HG03139 (cell line): ENCODE measurements around the gene SLMAP.

Experiments used
- ATAC-seq: cut with Tn5 transposase; IDR thresholded peaks from one replicate; pipeline ENCODE4 v1.9.1; 2021; ENCODE audit not compliant: unreplicated experiment

Gene SLMAP

DNA sequence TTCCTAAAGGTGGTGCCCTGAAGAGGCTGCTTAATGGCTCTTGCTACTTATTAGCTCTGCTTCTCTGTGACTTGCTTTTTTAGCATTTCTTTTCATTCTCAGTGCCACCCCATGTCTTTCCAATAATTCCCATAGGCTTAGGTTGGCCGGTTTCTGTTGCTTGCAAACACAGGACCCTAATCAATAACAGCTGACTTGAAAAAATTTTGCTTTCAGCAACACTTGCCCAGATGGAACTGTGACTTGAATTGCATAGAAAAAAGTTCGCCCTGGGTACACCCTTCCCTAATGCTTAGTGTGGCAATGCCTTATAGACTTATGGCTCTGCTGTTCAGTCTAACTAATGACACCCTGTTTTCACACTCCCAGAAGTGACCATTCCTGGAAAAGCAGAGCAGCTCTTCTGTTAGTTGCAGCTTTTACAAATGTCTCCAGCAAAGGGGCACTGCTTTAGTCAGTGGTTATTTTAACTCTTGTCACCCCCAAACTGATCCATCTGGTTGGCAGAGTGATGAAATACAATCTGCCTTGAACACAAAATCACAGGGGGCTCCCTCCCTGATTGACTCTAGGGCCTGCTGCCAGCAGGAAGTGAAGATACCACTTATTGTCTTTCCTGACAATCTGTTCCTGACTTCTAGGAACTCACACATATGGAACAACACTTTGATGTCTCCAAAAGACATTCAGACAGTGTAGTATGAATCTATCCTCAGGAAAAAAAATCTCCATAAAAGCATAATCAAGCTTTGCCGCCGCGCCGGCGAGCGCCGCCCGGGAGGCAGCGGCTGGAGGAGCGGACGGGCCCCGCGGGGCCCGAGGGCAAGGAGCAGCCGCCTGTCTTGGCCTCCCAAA lies 9.7 kb upstream of the SLMAP start:
- no peak for ATAC-seq

DNA sequence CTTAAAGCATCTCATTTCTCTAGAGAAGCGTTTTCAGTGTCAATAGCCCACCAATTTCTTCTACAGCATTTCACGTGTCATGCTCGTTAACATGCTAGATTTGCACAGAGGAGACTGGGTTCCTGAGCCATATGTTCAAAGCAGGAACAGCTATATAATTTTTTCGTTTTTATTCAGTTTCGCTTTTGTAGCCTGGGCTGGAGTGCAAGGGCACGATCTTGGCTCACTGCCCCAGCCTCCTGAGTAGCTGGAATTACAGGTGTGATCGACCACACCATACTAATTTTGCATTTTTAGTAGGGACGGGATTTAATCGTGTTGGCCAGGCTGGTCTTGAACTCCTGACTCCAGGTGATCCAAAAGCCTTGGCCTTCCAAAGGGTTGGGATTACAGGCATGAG lies 6.6 kb upstream of the SLMAP start:
- no peak for ATAC-seq

GRCh38 chr3:57752307-57752706 lies 3.8 kb upstream of the SLMAP start:
- ATAC-seq, result no peak

DNA sequence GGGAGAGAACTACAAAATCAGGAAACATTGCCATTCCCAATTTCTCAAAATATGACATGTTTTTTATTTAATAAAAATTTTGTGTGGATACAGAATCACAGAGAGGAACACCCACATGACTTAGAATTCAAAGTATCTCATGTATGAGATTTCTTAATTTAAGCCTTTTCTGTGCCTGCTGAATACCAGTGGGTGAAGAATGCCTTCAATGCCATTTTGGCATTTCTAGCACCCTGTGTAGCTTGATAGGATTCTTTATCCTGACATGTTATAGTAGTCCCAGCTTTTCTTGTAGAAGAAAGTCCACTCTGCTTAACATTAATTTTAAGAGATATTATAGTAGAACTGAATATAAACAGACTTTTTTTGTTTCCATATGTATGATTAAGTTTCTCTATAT lies 3.1 kb upstream of the SLMAP start:
- no peak for ATAC-seq

DNA sequence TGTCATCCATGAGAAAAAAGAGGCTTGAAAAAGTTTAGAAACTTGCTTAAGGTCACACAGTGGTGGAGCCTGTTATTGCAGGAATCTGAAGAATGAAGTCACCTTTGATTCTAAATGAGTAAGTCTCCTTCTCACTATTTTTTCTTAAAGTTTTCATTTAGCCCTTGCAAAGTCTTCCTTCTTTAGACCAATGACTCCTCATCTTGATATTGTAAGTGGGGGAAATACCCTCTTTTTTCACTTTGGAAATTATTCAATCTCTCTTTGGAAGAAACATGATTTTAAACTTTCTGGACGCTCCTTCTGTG lies 787 bp upstream of the SLMAP start:
- ATAC-seq, result no peak

DNA sequence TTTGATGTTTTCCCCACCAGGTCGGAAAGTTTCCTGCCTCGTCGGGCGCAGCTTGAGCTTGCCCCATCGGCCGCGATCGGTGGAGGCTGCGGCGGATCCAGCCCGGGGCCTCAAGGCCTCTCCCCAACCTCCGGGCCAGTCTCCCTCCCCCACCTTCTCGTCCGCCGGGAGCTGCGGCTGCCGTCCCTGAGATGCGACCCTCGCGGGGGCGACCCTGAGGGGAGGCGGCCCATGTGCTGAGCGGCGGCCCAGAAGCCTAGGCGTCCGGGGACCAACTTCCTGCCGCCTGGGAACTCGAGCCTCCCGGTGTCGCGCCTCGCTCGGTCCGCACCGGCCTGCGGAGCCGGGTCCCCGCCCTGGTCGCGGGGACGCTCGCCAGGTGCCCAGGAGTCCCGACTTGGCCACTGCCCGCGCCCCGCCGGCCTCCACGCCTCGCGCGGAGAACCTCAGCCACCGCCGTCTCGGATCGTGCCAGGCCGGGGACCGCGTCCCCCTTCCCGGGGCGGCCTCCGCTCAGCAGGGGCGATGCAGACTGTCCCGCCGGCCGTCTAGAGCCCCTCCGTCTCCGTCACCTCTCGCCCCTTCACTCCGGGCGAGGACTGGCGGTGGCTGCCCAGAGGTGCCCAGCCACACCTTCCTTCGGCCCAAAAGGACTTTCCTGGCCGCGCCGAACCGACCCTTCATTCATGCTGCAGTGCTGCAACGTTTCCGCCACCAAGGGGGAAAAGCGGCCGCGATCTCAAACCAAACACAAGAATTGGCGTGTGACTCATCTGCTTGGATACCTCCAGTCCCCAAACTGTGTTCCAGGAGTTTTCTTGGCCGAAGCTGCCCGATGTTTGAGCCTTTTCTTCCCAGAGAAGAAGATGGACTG lies 656 bp downstream of the SLMAP start:
- ATAC-seq, result peak; percentile 19

GRCh38 chr3:57757642-57758297 lies 1.7 kb downstream of the SLMAP start:
- ATAC-seq, result no peak

GRCh38 chr3:57758686-57759085 lies 2.6 kb downstream of the SLMAP start:
- no peak for ATAC-seq

DNA sequence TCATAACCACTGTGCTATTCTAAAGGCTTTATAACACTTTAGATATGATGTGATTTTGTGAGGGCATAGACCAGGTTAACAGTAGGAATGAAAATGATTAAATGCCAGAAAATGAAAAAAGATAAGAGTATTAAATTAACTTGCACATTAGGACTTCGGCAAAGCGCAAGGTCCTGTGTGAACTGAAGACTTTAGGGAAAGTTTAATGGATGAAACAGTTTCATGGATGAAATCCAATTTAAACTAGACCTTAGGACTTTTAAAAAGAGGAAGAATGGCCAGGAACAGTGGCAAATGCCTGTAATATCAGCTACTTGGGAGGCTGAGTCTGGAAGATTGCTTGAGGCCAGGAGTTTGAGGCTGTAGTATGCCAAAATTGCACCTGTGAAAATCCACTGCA lies 8.7 kb downstream of the SLMAP start:
- no peak for ATAC-seq

DNA sequence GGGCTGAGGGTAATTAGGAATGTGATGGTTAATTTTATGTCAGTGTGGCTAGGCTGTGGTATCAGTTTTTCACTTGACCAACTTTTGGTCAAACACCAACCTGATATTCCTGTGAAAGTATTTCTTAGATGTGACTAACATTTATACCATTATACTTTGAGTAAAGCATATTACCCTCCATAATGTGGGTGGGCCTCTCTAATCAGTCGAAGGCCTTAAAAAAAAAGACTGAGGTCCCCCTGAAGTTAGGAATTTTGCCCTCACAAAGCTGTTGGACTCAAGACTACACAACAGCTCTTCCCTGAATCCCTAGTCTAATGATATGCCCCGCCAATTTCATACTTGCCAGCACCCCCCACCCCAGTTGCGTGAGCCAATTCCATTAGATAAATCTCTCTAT lies 12.5 kb downstream of the SLMAP start:
- no peak for ATAC-seq

- ATAC-seq, result no peak
These were observed 14.1 kb downstream of the SLMAP start for GRCh38 chr3:57770009-57770827.

GRCh38 chr3:57772251-57772650 lies 16.1 kb downstream of the SLMAP start:
- ATAC-seq, result no peak

DNA sequence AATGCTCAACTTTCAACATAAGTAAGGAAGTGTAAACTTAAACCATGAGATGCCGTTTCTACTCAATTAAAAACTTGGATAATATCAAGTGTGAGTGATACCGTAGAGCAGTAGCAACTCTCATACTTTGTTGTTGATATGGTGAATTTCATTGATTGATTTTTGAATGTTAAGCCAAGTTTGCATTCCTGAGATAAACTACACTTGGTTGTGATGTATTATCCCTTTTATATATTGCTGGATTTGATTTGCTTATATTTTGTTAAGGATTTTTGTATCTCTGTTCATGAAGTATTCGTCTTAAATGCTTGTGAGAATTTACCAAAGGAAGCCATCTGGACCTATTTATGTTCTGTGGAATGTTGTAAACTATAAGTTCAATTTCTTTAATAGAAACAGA lies 21.7 kb downstream of the SLMAP start:
- ATAC-seq, result no peak

- ATAC-seq, result no peak
These were observed 22.4 kb downstream of the SLMAP start for GRCh38 chr3:57778494-57778893.

- no peak for ATAC-seq
These were observed 23.6 kb downstream of the SLMAP start for GRCh38 chr3:57779666-57780065.

DNA sequence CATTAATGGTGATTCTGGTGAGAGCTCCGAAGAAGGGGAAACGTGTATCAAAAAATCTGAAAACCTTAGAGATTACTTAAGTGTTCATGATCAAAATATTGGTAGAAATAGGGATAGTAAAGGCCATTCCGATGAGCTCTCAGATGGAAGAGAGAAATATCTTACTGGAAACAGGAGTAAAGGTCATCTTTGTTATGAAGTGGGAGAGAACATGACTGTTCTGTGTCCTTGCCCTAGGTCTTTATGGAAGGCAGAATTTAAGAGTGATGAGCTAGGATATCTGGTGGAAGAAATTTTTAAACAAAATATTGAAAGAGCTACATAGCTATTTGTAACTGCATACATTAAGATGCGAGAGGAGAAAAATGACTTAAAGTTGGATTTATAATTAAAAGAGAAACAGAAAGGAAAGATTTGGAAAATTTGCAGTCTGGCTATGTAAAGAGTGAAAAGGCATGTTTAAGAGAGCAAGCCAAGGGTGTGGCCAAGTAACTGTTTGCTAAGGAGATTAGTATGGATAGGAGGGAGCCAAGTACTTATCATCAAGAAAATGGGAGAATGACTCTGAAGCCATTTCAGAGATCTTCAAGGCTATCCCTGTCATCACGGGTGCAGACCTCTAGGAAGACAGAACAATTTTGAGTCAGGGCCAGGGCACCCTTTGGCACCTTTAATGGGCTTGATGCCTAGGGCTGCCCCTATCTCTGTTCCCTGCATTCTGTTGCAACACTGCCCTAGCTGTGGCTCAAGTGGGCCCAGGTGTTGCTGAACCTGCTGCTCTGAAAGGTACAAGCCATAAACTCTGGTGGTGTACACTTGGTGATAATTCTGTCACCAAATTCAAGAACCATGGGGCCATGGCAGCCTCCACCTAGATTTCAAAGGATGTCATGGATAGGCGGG lies 27.3 kb downstream of the SLMAP start:
- no peak for ATAC-seq

DNA sequence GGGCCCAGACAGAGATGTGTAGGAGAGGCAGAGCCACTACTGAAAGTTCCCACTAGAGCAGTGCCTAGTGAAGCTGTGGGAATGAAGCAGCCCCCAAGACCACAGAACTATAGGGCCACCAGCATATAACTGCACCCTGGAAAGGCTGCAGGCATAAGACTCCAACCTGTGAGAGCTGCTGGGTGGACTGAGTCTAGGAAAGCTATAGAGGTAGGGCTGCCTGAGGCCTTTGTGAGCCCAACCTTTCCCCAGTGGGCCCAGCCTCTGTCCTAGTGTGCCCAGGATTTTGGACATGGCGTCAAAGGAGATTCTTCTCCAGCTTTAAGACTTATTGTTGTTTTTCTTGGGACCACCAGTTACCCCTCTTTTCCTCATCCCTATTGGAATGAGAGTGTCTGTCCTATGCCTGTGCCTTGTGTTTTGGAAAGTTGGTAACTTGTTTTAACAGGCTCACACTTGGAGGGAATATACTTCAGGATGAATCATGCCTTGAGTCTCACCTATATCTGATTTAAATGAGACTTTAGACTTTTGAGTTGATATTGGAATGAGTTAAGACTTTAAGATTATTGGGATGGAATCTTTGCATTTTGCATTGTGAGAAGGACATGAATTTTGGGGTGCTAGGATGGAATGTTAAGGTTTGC lies 28.1 kb downstream of the SLMAP start:
- ATAC-seq, result no peak

GRCh38 chr3:57785446-57785845 lies 29.3 kb downstream of the SLMAP start:
- no peak for ATAC-seq

GRCh38 chr3:57787867-57788623 lies 31.9 kb downstream of the SLMAP start:
- ATAC-seq, result peak; percentile 92
